Peyer's patch (tissue), 4 donors: ENCODE measurements around the gene SAPCD2. TPM values are rescaled to one million over a fixed set of nuclear protein-coding genes. Genes with fewer than 3 reads are reported as not detected.
A peak's percentile ranks its signal among the peaks of the same experiment; 100 is the strongest.

Experiments
- DNase-seq, 3 donors: peaks; one replicate each; pipeline ENCODE4 v3.0.0-alpha.2; 2017 to 2019
- H3K27ac ChIP-seq, 4 donors: fragments of 200-600 bp; sonication (generic); one replicate each; pipeline ENCODE4 v1.5.1; 2016 to 2019
- H3K27me3 ChIP-seq, 2 donors: fragments of 200-600 bp; sonication (generic); one replicate each; pipeline ENCODE4 v1.5.1; 2019
- H3K36me3 ChIP-seq, 3 donors: fragments of 200-600 bp; sonication (generic); one replicate each; pipeline ENCODE4 v1.5.1; 2016 to 2019
- H3K4me1 ChIP-seq, 4 donors: fragments of 200-600 bp; sonication (generic); one replicate each; pipeline ENCODE4 v1.5.1; 2016 to 2019
- H3K4me3 ChIP-seq, 4 donors: fragments of 200-600 bp; sonication (generic); 1 replicate in 3 of 4; 2 replicates in 1 of 4; pipeline ENCODE4 v1.5.1; 2016 to 2019; ENCODE audit warnings: mild to moderate bottlenecking in 1 of 4
- H3K9me3 ChIP-seq, 4 donors: fragments of 200-600 bp; sonication (generic); one replicate each; pipeline ENCODE4 v1.5.1; 2016 to 2019; ENCODE audit warnings: mild to moderate bottlenecking in 1 of 4
- CTCF ChIP-seq, 6 experiments: fragments of 450-650 bp in 4 of 6; fragments of 200-600 bp in 2 of 6; sonication (generic) in 1 of 6; IDR thresholded peaks; one replicate each; pipeline ENCODE4 v1.5.1; 2017 to 2019; ENCODE audit warnings: antibody characterized with exemption in 6 of 6, mild to moderate bottlenecking in 3 of 6, moderate library complexity in 1 of 6
- POLR2A ChIP-seq, 2 donors: fragments of 450-650 bp; IDR thresholded peaks; one replicate each; pipeline ENCODE4 v1.5.1; 2017; ENCODE audit warnings: antibody characterized with exemption in 2 of 2, mild to moderate bottlenecking in 2 of 2, moderate library complexity in 2 of 2
- total RNA-seq, 4 donors: library from RNA; depleted of rRNA; stranded (reverse); fragments of >200 nt; gene quantifications; one replicate each; pipeline ENCODE4 v1.1.0, GENCODE V29; 2016

SAPCD2 gene
- total RNA-seq, 4 donors from 2014 or later = 5.6 to 12.4 (median 7.9) TPM

DNA sequence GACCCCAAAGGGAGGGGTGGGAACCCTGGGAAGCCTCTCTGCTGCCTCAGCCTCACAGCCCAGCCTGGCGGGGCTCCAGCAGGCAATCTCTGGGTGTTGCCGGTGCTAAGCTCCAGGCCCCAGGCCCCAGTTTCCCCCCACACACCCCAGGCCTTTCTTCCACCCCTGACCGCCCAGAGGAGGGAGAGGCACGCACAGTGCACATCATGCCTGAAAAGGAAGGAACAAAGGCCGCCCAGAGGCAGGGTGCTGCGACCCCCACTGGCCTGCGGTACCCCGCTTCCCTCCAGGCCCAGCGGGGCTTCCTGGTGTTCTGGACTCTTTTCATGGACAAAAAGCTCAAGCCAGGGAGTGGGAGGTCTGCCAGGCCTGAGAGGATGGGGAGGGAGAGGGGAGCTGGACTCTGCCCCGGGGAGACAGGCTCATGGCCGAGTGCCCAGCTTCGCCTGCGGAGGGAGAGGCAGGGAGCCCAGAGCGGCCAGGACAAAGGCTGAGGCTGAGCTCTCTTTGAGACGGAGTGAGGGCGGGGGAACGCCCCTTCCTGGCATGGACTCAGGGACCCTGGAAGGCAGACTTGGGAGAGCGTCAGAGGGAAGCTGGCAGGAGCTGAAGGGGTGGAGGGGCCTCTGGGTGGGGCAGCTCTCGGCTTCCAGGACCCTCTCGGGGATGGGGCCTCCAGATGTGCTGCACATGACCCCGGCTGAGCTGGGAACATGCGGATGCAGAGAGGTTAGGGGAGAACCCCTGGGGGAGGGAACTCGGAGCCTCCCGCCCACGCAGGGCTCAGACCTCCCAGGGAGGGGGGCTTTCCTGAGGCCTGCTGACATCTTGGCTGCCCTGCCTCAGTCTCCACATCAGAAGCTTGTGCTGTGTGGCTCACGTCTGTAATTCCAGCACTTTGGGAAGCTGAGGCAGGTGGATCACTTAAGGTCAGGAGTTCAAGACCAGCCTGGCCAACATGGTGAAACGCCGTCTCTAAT lies 14.7 kb downstream of the SAPCD2 start:
- no peaks in the 10 kb centered on the region for H3K36me3 ChIP-seq
- peak; percentile 37 to 95 (median 92) for DNase-seq
- H3K4me3 ChIP-seq = peak overlapping the region in 2 of 4 donors; percentile 63 to 86
- peak in 1 of 2 donors; percentile 24 for TF ChIP-seq POLR2A (IDR thresholded peaks at IDR 0.05)
- TF ChIP-seq CTCF (IDR thresholded peaks at IDR 0.05) = peak in 1 of 6 experiments; percentile 7
- peaks cover 10 to 55% (median 15%) of the 10 kb centered on the region in 4 donors for H3K4me1 ChIP-seq
- peaks cover 0 to 9% of the 10 kb centered on the region in 2 donors for H3K27me3 ChIP-seq
- no peaks in the 10 kb centered on the region for H3K9me3 ChIP-seq
- H3K27ac ChIP-seq = peak overlapping the region; percentile 17 to 97 (median 92)

DNA sequence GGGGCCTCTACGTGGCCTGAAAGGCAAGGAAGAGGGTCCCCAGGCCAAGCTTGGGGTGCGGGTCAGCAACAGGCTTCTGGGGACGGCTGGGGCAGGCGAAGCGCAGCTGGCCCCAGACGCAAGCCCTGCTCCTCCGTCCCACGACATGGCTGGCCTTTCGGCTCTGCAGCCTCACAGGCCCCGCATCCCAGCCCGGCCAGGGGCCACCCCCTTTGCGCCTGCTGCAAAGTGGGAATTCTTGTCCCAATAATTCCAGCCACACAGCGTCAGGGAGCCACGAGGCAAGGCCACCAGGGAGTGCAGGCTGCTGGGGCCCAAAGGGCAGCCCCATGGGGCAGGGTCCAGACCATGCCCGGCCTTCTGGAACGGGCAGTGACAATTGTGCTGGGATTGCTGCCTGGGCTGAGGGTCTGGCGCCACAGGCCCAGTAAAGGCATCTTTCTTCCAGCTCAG lies 15.4 kb downstream of the SAPCD2 start:
- Histone ChIP-seq H3K9me3 (no peaks in the 10 kb centered on the region), H3K27ac (peak overlapping the region; percentile 17 to 97 (median 92)), H3K4me1 (peaks cover 10 to 55% (median 15%) of the 10 kb centered on the region in 4 donors), H3K27me3 (peaks cover 0 to 9% of the 10 kb centered on the region in 2 donors), H3K4me3 (peak overlapping the region in 2 of 4 donors; percentile 63 to 86), H3K36me3 (no peaks in the 10 kb centered on the region)
- DNase-seq = peak in 2 of 3 donors; percentile 66 to 79
- TF ChIP-seq CTCF (IDR thresholded peaks at IDR 0.05) = no peak
- no peak for TF ChIP-seq POLR2A (IDR thresholded peaks at IDR 0.05)

DNA sequence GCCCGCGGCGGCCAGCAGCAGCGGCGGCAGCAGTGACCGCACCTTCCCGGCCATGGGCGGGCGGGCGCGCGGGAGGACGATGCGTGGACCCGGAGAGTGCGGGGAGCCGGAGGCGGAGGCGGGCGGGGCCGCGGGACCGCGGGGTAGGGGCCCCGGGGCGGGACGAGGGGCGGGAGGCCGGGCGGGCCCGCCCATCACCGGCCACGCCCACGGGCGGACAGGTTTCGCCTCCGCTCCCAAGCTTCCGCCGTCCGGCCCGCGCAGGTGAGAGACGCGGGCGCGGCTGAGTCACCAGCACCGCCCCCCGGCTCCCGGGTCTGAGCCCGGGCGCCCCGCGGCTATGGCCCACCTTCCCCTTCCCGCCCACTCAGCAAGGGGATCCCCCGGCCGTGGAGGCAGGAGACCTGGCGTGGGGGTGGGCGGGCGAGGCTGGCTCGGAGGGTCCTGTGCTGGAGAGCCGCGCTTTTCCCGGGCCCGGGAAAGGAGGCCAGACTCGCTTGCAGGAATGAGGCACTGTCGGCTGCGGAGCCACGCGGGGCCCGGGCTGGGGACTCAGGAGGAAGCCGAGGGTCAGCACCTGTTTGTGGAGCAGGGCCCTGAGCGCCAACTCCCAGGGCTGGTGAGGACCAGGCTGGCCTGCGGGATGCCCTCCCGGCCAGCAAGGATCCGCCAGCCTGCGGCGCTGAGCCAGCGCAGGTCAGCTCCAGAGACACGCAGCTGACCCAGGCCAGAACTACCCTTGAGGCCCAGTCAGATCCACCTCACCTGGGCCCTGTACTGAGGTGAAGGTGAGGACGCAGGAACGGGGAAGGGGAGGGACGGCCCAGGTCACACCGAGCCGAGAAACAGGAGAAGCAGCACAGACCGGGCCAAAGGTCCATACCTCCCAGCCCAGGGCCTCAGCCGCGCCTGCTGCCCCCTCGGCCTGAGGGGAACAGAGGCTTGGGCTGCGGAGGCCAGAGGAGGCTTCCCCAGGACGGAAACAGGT lies 16.1 kb downstream of the SAPCD2 start, which contains the start of gene ENTPD2:
Gene ENTPD2, minus strand, starts transcription at position 118 of the 988 bp plus-strand sequence. Its CDS starts 64 bp downstream, at position 54.
- H3K4me1 ChIP-seq = peaks cover 10 to 55% (median 15%) of the 10 kb centered on the region in 4 donors
- H3K36me3 ChIP-seq = no peaks in the 10 kb centered on the region
- H3K4me3 ChIP-seq = peak within 1 kb of the TSS; percentile 31 to 86 (median 63)
- peak within 1 kb of the TSS; percentile 0 to 97 (median 92) for H3K27ac ChIP-seq
- TF ChIP-seq CTCF (IDR thresholded peaks at IDR 0.05) (no peak), POLR2A (IDR thresholded peaks at IDR 0.05) (peak; percentile 88 to 92)
- peak; percentile 49 to 91 (median 86) for DNase-seq
- H3K27me3 ChIP-seq = peaks cover 0 to 14% of the 10 kb centered on the region in 2 donors
- no peaks in the 10 kb centered on the region for H3K9me3 ChIP-seq

DNA sequence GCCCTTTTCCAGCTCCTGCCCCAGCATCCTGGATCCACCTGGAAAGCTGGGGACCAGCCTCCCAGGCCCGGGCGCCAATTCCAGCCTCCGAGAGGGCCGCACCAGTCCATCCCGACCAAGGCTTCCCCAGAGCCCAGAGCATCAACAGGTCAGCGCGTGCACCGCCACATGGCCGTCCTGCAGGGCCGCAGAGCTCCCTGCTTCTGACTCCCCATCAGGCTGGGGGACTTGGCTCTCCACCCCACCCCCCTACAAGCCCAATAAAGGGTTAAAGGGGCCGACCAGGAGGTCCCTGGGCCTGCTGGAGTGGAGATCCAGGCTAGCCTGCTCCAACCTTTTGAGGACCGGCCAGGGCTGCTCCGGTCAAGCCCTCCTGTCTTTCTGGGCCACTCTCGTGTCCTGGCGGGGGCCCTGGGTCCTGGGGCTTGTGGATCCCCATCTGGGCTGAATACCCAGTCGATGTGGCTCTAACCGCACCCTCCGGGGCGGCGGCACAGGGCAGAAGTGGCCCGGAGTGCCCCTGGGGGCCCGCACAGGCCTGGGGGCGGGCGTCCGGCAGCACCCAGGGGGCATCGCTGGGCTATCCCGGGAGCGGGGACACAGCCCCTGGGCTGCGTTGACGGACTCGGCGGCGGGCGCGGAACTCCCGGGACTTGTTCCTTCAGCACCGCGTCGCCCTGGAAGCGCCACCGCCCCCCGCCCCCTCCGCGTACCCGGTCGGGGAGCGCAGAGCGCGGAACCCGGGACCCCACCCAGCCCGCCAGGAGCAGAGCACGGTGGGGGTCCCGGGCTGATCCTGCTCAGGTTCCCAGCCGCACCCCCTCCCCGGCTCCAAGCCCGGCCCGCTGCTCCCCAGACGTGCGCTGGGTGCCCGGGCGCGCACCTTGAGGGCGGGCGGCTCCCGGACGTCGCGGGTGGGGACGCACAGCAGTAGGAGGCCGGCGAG lies 17.1 kb downstream of the SAPCD2 start:
- TF ChIP-seq CTCF (IDR thresholded peaks at IDR 0.05) (no peak), POLR2A (IDR thresholded peaks at IDR 0.05) (no peak)
- H3K4me1 ChIP-seq = peaks cover 10 to 62% (median 15%) of the 10 kb centered on the region in 4 donors
- no peak for DNase-seq
- H3K36me3 ChIP-seq = no peaks in the 10 kb centered on the region
- H3K27me3 ChIP-seq = peaks cover 0 to 21% of the 10 kb centered on the region in 2 donors
- no peaks in the 10 kb centered on the region for H3K9me3 ChIP-seq
- peak overlapping the region in 3 of 4 donors; percentile 89 to 97 (median 96) for H3K27ac ChIP-seq
- H3K4me3 ChIP-seq = peak overlapping the region; percentile 31 to 86 (median 63)
